ES-I3 (cell line): Measurements from ENCODE around the gene PRIM1.
"Not testable (repeated sequence)": the region's sequence is repeated elsewhere in the genome, so short reads cannot be mapped to it uniquely, and the experiment has no call there.

ENCODE experiments used
- H3K36me3 ChIP-seq: 2 replicates; pipeline ENCODE4 v1.6.1; 2013; ENCODE audit warnings: mild to moderate bottlenecking, low read length, control low read depth, moderate library complexity; ENCODE audit not compliant: insufficient read depth
- H3K4me1 ChIP-seq: 2 replicates; pipeline ENCODE4 v1.6.1; 2013; ENCODE audit warnings: mild to moderate bottlenecking, control low read depth, low read length; ENCODE audit not compliant: insufficient read depth
- H3K9ac ChIP-seq: 2 replicates; pipeline ENCODE4 v1.6.1; 2013; ENCODE audit warnings: low read depth, mild to moderate bottlenecking, low read length, moderate library complexity
- H3K9me3 ChIP-seq: 2 replicates; pipeline ENCODE4 v1.6.1; 2013; ENCODE audit warnings: mild to moderate bottlenecking, low read length, moderate library complexity; ENCODE audit not compliant: control insufficient read depth, insufficient read depth

Gene PRIM1

DNA sequence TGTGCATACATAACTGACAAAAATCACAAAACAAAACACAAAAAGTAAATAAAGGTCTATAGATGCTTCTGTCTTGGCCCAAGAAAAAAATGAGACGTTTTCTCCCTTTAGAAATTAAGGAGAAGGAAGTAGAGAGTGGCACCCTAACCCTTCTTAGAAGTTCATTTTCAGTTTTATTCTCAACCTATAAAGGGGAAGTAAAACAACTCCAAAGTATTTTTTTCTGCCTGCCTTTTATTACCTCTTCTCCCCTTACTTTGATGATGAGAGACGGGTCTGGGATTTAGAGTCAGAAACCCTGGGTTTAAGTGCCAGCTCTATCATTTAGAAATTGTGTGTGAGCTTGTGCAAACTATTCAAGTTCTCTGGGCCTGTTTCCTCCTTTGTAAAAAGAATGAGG is 2.8 kb downstream of the PRIM1 start:
- H3K9ac ChIP-seq = no peak overlapping the region
- H3K4me1 ChIP-seq = no peaks in the 10 kb centered on the region
- H3K36me3 ChIP-seq = peaks cover 13% of the 10 kb centered on the region
- no peaks in the 10 kb centered on the region for H3K9me3 ChIP-seq

DNA sequence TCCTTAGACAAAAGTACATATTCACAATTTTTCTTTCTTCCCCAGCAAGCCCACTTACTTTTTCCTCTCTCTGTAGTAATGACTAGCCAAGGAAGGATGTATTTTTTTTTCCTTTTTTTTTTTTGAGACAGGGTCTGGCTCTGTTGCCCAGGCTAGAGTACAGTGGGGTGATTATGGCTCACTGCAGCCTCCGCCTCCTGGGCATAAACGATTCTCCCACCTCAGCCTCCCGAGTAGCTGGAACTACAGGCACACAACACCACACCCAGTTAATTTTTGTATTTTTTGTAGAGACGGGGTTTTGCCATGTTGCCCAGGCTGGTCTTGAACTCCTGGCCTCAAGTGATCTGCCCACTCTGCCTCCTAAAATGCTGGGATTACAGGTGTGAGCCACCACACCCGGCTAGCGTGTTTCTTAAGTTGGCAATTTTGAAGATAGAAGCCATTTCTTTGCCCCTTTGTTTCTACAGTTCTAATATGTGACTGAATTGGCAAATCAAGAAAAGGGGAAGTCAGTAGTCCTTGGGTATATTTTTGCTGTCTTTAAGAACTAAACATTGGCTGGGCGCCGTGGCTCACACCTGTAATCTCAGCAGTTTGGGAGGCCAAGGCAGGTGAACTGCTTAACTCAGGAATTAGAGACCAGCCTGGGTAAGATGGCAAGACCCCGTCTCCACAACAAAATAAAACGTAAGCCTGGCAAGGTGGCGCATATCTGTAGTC is 23.8 kb downstream of the PRIM1 start:
- H3K4me1 ChIP-seq = peaks cover 3% of the 10 kb centered on the region
- no peaks in the 10 kb centered on the region for H3K9me3 ChIP-seq
- no peak overlapping the region for H3K9ac ChIP-seq
- peaks cover 6% of the 10 kb centered on the region; the same call in 1 of the 2 replicates for H3K36me3 ChIP-seq

DNA sequence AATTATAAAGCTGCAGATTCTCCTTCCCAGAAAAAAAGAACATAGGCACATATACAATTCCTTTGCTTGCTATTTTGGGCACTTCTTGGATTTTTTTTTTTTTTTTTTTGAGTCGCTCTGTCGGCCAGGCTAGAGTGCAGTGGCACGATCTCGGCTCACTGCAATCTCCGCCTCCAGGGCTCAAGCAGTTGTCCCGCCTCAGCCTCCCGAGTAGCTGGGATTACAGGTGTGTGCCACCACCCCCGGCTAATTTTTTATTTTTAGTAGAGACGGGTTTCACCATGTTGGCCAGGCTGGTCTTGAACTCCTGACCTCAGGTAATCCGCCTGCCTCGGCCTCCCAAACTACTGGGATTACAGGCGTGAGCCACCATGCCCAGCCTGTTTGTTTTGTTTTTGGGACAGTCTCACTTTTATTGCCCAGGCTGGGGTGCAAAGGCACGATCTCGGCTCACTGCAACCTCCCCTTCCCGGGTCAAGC is 25.9 kb downstream of the PRIM1 start:
- not testable (repeated sequence) for H3K9me3 ChIP-seq, H3K9ac ChIP-seq
- H3K36me3 ChIP-seq = peaks cover 22% of the 10 kb centered on the region
- peaks cover 24% of the 10 kb centered on the region for H3K4me1 ChIP-seq

DNA sequence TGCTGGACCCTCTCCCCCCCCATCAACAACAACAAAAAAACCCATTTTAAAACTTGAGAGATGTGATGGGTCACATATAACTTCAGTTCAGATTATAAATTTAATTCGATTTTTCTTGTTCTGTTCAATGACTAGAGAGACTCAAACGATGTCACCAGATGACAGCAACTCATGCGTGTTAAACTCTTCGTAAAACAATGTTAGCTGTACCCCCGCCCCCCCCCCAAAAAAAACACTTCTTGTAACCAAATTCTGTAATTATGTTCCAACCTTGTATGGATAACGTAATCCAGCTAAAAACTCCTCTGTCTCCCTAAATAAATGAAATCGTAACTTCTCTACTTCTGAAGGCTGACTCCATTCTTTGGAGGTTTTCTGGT is 26.4 kb downstream of the PRIM1 start:
- peaks cover 23% of the 10 kb centered on the region for H3K36me3 ChIP-seq

DNA sequence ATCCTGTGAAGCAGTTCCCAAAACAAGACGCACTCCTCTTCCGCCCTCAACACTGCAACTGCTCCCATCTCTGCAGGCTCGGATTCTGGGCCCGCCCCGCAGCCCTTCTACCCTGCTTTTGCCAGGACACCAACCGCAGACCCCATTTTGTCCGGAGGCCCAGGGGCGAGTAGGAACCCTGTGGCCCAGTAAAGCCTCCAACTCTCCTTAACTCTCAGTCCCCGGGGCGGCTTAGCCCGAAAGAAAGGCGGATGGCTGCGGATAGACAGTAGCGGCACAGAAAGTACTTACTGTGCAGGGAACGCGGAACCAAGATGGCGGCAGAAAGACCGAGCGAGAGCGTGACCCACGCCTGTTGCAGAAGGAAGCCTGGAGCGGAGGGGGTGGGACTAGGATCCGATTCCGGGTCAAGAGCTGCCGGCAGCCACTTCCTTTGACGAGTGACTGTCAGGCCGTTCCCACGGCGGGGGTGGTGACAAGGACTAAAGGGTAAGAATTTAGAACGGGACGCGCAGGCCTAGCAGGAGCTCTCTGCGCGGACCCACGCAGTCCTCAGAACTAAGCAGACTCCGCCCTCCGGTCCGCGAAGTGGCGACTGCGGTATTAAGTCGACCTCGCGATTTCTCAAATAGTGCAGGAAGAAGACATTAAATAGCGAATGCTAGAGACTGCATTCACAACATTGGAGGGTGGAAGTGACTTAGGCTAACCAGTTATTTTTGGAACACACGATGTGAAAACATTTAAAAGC is 27.0 kb downstream of the PRIM1 start, which contains the start of gene NACA:
NACA (minus strand) TSS at position 328 of the 751 bp plus-strand sequence. CDS start 778 bp downstream, outside the sequence.
- H3K9ac ChIP-seq = peak within 1 kb of the TSS; percentile 96
- no peaks in the 10 kb centered on the region for H3K9me3 ChIP-seq
- peaks cover 27% of the 10 kb centered on the region for H3K36me3 ChIP-seq
- H3K4me1 ChIP-seq = peaks cover 33% of the 10 kb centered on the region

More for the DNA sequence above, 26.4 kb downstream of the PRIM1 start:
- Histone ChIP-seq H3K9me3 (no peaks in the 10 kb centered on the region), H3K9ac (peak overlapping the region; percentile 96), H3K4me1 (peaks cover 28% of the 10 kb centered on the region)

DNA sequence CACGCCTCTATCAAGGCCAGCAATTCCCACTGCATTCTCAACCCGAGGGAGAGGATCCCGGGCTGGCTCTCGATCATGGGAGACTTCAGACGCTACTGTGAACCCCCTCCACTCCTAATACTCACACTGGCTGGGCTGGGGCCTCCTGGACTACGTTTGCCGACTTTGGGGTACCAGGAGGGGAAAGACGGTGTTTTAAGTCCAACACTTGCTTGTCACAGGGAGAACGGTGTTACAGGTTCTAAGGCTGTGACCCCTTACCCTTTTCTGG is 27.5 kb downstream of the PRIM1 start:
- H3K9me3 ChIP-seq = no peaks in the 10 kb centered on the region
- peaks cover 31% of the 10 kb centered on the region for H3K36me3 ChIP-seq
- H3K4me1 ChIP-seq = peaks cover 37% of the 10 kb centered on the region
- peak overlapping the region; percentile 96 for H3K9ac ChIP-seq

DNA sequence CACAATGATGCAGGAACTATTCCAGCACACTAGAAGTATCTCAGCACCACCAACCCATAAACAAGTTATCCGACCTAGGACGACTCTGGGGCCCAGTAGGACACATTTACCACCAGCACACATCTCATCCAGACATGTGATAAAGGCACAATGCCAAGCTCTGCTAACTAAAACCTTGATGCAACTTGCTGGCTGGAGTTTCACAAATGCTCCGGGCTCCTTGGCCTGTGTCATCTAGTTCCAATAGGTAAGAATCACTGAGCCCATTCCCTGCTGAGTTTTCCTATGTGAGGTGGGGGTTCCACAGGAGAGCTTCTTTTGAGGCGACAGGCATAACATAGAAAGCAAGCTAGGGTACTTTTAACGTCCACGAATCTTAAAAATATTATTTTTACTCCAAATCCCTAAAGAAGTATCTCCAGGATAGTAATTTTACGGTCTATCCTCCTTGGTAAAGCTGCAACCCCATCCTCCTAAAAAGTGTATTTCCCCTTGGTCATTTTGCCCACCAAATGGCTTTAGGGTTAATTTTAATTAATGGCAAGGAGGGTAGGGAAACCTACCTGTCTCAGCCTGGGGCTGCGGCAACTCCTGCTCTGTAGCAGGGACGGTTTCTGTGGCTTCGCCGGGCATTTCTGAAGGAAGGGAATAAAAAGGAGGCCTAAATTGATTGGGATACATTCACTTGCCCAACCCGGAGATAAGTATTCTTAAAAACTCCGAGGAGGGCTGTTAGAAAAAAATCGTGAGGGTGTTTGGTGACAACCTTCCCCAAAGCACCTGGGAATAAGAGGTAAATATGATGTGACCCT is 28.0 kb downstream of the PRIM1 start:
- H3K36me3 ChIP-seq = peaks cover 33% of the 10 kb centered on the region

DNA sequence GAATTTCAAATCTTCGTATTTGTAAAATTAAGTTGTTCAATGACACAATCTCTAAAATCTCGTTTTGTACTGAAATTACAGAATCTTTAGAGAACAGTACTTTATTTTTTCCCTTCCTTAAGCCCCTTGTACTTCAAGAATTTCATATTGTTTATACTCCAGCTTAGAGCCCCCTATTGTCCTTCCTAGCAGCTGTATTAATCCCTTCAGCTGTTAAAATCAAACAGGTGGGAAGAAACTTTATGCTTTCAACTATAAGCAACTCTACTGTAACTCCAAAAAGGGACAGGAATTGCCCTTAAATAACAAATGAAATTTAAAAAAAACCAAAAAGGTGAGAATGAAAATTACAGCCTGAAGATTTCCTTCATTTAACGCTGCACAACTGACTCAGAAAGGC is 28.8 kb downstream of the PRIM1 start:
- H3K4me1 ChIP-seq = peaks cover 43% of the 10 kb centered on the region
- peaks cover 37% of the 10 kb centered on the region for H3K36me3 ChIP-seq
- H3K9me3 ChIP-seq = no peaks in the 10 kb centered on the region
- peak overlapping the region; percentile 96 for H3K9ac ChIP-seq

More for the DNA sequence above, 28.0 kb downstream of the PRIM1 start:
- no peaks in the 10 kb centered on the region for H3K9me3 ChIP-seq
- peaks cover 38% of the 10 kb centered on the region for H3K4me1 ChIP-seq
- peak overlapping the region; percentile 96 for H3K9ac ChIP-seq

DNA sequence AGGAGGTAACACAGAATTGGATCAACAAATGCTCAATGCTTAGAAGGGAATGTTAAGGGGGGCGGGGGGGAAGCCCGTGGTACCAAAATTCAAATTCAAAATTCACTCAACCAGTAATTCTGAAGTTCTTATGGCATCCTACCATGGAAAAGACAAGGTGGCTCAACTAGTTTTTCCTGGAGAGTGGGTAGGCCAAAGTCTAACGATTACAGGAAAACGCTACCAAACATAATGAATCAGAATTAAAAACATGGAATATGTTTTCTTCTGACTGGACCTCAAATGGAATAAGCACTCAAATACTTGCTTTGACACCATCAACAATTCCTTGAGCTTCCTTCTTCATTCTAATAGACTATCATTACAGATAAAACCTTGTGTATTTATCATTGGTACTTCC is 29.3 kb downstream of the PRIM1 start:
- no peaks in the 10 kb centered on the region for H3K9me3 ChIP-seq
- peaks cover 43% of the 10 kb centered on the region for H3K4me1 ChIP-seq
- peaks cover 37% of the 10 kb centered on the region for H3K36me3 ChIP-seq
- H3K9ac ChIP-seq = peak overlapping the region; percentile 96; the same call in 1 of the 2 replicates

DNA sequence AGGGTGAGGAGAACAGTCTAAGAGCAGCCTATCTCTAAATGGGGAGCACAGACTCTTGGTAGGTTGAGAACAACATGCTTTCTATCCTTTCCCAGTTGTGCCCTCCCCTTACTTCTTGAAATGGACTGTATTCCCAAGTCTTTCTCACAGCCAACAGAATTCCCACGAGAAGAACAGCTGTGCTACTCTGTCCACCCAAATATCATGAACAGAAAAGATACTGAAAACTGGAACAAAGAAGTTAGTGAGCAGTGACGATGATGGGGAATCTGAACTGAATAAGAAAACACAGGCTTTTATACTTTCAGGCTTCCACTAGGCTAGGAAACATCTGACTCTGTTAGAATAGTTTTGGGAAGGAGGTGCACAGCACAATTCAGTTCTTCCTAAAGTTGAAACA is 30.4 kb downstream of the PRIM1 start:
- Histone ChIP-seq H3K9me3 (no peaks in the 10 kb centered on the region), H3K4me1 (peaks cover 43% of the 10 kb centered on the region), H3K9ac (0 out of 2 replicates have a peak overlapping the region, but pooled peaks have one; percentile 2), H3K36me3 (peaks cover 37% of the 10 kb centered on the region)

DNA sequence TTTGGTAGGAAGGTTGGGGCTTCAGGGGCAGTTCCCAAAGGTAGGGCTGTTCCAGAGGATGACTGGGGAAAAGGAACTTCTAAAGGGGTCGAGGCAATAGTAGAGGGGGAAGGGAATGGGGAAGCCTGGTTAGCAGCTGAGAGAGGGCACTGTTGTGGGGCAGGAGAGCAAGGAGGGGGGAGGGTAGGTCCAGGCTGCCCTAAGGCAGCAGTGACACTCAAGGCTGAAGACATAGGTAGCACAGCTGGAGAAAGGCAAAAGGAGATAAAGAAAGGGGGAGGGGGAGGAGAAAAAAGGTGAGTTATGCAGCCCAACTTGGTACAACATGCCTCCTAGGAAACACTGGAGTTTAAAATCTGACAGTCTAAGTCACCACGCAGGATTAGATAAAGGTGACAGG is 30.9 kb downstream of the PRIM1 start:
- Histone ChIP-seq H3K4me1 (peaks cover 43% of the 10 kb centered on the region), H3K9me3 (no peaks in the 10 kb centered on the region), H3K36me3 (peaks cover 37% of the 10 kb centered on the region), H3K9ac (0 out of 2 replicates have a peak overlapping the region, but pooled peaks have one; percentile 2)

DNA sequence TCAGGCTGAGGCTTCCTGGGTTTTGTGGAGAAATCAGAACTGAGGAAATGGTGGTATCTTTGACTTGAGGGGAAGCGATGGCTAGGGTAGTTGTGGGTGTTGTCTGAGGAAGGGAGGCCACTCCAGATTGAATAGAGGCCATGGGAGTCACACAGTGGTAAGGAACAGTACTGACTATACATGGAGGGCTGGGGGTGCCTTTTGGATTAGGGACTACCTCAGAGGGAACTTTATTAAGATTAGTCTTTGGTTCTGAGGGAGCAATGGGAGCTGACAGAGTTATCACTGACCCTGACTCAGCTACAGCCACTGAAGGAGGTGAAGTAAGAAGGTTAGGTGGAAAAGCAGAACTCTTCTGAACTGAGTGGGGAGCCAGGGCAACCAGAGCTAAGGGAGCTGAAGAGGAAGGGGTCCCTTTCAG is 31.4 kb downstream of the PRIM1 start:
- H3K9me3 ChIP-seq = no peaks in the 10 kb centered on the region
- H3K36me3 ChIP-seq = peaks cover 41% of the 10 kb centered on the region
- H3K9ac ChIP-seq = no peak overlapping the region
- peaks cover 43% of the 10 kb centered on the region for H3K4me1 ChIP-seq

DNA sequence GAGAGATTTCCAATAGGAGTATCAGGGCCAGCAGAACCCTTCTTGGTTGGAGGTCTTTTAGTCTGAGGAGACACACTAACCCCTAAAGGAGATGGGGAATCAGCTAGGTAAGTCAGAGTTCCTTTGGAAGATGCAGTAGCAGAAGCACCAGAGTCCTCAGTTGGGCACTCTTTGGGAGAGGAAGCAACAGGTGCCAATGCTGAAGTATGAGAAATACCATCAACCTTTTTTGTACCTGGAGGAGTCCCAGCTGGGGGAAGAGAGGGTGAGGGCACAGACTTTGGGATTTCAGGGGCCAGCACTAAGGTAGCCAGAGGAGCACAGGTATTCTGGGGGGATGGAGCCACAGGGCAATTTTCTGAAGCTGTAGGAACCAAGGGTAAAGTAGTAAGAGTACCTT is 33.1 kb downstream of the PRIM1 start:
- peaks cover 43% of the 10 kb centered on the region for H3K4me1 ChIP-seq
- peaks cover 55% of the 10 kb centered on the region for H3K36me3 ChIP-seq
- no peak overlapping the region for H3K9ac ChIP-seq
- no peaks in the 10 kb centered on the region for H3K9me3 ChIP-seq

DNA sequence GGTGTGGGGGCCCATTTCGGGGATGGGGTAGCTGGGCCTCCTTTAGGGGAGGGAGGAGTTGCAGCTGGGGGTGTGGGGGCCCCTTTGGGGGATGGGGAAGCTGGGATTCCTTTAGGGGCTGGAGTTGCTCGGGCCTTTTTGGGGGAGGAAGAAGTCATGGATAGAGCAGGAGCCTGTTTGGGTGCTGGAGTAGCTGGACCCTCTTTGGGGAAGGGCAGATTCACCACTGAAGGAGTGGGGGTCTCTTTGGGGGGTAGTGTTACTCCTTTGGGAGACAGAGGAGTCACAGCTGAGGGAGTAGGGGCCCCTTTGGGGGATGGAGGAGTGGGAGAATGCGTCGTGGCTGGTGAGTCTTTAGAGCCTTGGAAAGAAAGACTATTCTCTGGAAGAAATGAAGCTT is 33.5 kb downstream of the PRIM1 start:
- peaks cover 55% of the 10 kb centered on the region for H3K36me3 ChIP-seq
- no peak overlapping the region for H3K9ac ChIP-seq
- H3K4me1 ChIP-seq = peaks cover 43% of the 10 kb centered on the region
- H3K9me3 ChIP-seq = no peaks in the 10 kb centered on the region
